Neural cell (in vitro differentiated cells): Measurements from ENCODE around the gene PPP2R3A. TPM values are rescaled to one million over a fixed set of nuclear protein-coding genes. Genes with fewer than 3 reads are reported as not detected.

Source experiments
- H2AFZ ChIP-seq: fragments of 200-600, 300-800 bp; sonication (generic), shearing (Covaris generic); 2 replicates; pipeline ENCODE4 v1.6.0; 2014; ENCODE audit warnings: low read depth, mild to moderate bottlenecking, antibody characterized with exemption, low read length, moderate library complexity
- H3F3A ChIP-seq: fragments of 200-600 bp; shearing (Covaris generic); 2 replicates; pipeline ENCODE4 v1.6.1; 2016; ENCODE audit warnings: mild to moderate bottlenecking, moderate library complexity, mixed read lengths, antibody characterized with exemption, low read length; ENCODE audit not compliant: insufficient read depth, poor library complexity, severe bottlenecking
- H3K27ac ChIP-seq: fragments of 200-600, 300-800 bp; sonication (generic), shearing (Covaris generic); 2 replicates; pipeline ENCODE4 v1.5.1; 2014; ENCODE audit warnings: mild to moderate bottlenecking, low read length, moderate library complexity
- H3K27me3 ChIP-seq: fragments of 300-800, 200-600 bp; sonication (generic), shearing (Covaris generic); 2 replicates; pipeline ENCODE4 v1.6.0; 2014; ENCODE audit warnings: mild to moderate bottlenecking, low read depth, low read length, moderate library complexity; ENCODE audit not compliant: insufficient read depth
- H3K36me3 ChIP-seq: fragments of 300-800, 200-600 bp; sonication (generic), shearing (Covaris generic); 2 replicates; pipeline ENCODE4 v1.5.1; 2014; ENCODE audit warnings: mild to moderate bottlenecking, antibody characterized with exemption, low read length, moderate library complexity; ENCODE audit not compliant: insufficient read depth
- H3K4me2 ChIP-seq: fragments of 300-800, 200-600 bp; sonication (generic), shearing (Covaris generic); 2 replicates; pipeline ENCODE4 v1.6.0; 2014; ENCODE audit warnings: mild to moderate bottlenecking, low read length
- H3K4me3 ChIP-seq: fragments of 300-800, 200-600 bp; sonication (generic), shearing (Covaris generic); 2 replicates; pipeline ENCODE4 v1.5.1; 2014; ENCODE audit warnings: mild to moderate bottlenecking, low read length, moderate library complexity
- H3K79me2 ChIP-seq: fragments of 200-600 bp; shearing (Covaris generic); replicated peaks from 2 replicates; pipeline ENCODE4 v1.6.0; 2014; ENCODE audit warnings: mild to moderate bottlenecking, low read length, moderate library complexity; ENCODE audit not compliant: insufficient read depth
- H3K9ac ChIP-seq: fragments of 300-800, 200-600 bp; sonication (generic), shearing (Covaris generic); 2 replicates; pipeline ENCODE4 v1.6.1; 2016; ENCODE audit warnings: mild to moderate bottlenecking, low read length, mixed read lengths
- H3K9me2 ChIP-seq: fragments of 200-600 bp; shearing (Covaris generic); 2 replicates; pipeline ENCODE4 v1.6.1; 2016; ENCODE audit warnings: mild to moderate bottlenecking, low read length, mixed read lengths; ENCODE audit not compliant: insufficient read depth
- H3K9me3 ChIP-seq: fragments of 200-600, 300-800 bp; sonication (generic), shearing (Covaris generic); 2 replicates; pipeline ENCODE4 v1.6.1; 2016; ENCODE audit warnings: mild to moderate bottlenecking, mixed run types, low read length, moderate library complexity, mixed read lengths
- H4K20me1 ChIP-seq: fragments of 200-600 bp; shearing (Covaris generic); 2 replicates; pipeline ENCODE4 v1.6.1; 2016; ENCODE audit warnings: mild to moderate bottlenecking, mixed run types; ENCODE audit not compliant: insufficient read depth
- EP300 ChIP-seq: fragments of 450-650 bp; conservative IDR thresholded peaks from 2 replicates; pipeline ENCODE4 v1.6.1; 2014; ENCODE audit warnings: antibody characterized with exemption, mild to moderate bottlenecking, moderate library complexity; ENCODE audit not compliant: poor library complexity, severe bottlenecking
- EZH2 ChIP-seq: fragments of 200-600, 300-800 bp; shearing (Covaris generic), sonication (generic); IDR thresholded peaks from 2 replicates; pipeline ENCODE4 v1.6.1; 2014; ENCODE audit warnings: antibody characterized with exemption, low read length, borderline replicate concordance, mild to moderate bottlenecking; ENCODE audit not compliant: insufficient read depth, poor library complexity, severe bottlenecking
- MXI1 ChIP-seq: fragments of 450-650 bp; conservative IDR thresholded peaks from 2 replicates; pipeline ENCODE4 v1.6.1; 2014; ENCODE audit warnings: antibody characterized with exemption, mild to moderate bottlenecking; ENCODE audit not compliant: poor library complexity, severe bottlenecking
- POLR2AphosphoS5 ChIP-seq: IDR thresholded peaks from 2 replicates; pipeline ENCODE4 v1.6.1; 2012
- RAD21 ChIP-seq: fragments of 450-650 bp; conservative IDR thresholded peaks from 2 replicates; pipeline ENCODE4 v1.6.1; 2014; ENCODE audit warnings: antibody characterized with exemption, mild to moderate bottlenecking, moderate library complexity
- REST ChIP-seq: IDR thresholded peaks from 2 replicates; pipeline ENCODE4 v1.6.1; 2012; ENCODE audit warnings: borderline replicate concordance
- SMC3 ChIP-seq: fragments of 450-650 bp; conservative IDR thresholded peaks from 2 replicates; pipeline ENCODE4 v1.6.1; 2014; ENCODE audit warnings: antibody characterized with exemption, mild to moderate bottlenecking, moderate library complexity; ENCODE audit not compliant: poor library complexity
- TAF1 ChIP-seq: IDR thresholded peaks from 2 replicates; pipeline ENCODE4 v1.6.1; 2012; ENCODE audit warnings: low read depth
- polyA plus RNA-seq: library from polyadenylated mRNA; depleted of rRNA; stranded (reverse); fragments of >200 nt; gene quantifications from 2 replicates; pipeline ENCODE4 v1.2.3, GENCODE V29; 2014
- TF ChIP-seq, protein P1 (sequence below): fragments of 450-650 bp; IDR thresholded peaks from 2 replicates; pipeline ENCODE4 v1.5.1; 2014; ENCODE audit warnings: antibody characterized with exemption, mild to moderate bottlenecking, moderate library complexity; ENCODE audit not compliant: poor library complexity, severe bottlenecking

Gene PPP2R3A
- polyA plus RNA-seq, 1 donor from 2014 or later: 17.9 TPM

DNA sequence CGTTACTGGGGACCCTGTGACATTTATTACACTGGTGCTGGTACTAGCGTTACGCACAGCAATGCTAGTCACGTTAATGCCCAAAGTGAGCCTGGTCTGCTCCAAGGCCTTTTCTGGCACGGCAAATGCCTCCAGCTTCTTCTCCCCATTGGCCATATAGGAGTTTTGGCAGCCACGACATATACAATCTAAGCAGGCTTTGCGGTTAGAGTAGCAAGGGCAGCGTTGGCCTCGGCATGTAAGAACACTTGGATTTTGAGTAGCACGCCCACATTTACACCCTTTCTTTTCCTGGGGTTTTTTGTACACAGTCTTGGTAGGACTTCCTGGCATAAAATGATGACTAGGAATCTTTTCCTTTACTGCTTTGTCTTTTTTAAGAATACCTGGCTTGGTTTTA is 185.7 kb downstream of the PPP2R3A start:
- Histone ChIP-seq H3F3A (no peaks in the 10 kb centered on the region), H3K4me2 (no peak overlapping the region), H3K9me3 (no peaks in the 10 kb centered on the region), H3K79me2 (peaks cover 62% of the 10 kb centered on the region), H2AFZ (no peak overlapping the region), H3K27me3 (no peaks in the 10 kb centered on the region), H3K4me3 (no peak overlapping the region), H3K36me3 (peaks cover 16% of the 10 kb centered on the region), H4K20me1 (no peaks in the 10 kb centered on the region), H3K27ac (no peak overlapping the region), H3K9me2 (no peaks in the 10 kb centered on the region), H3K9ac (no peak overlapping the region)
- TF ChIP-seq RAD21 (no peak), EZH2 (no peak), MXI1 (no peak), REST (no peak), TAF1 (no peak), SMC3 (no peak), EP300 (no peak), POLR2AphosphoS5 (no peak)
- TF ChIP-seq, protein P1, sequence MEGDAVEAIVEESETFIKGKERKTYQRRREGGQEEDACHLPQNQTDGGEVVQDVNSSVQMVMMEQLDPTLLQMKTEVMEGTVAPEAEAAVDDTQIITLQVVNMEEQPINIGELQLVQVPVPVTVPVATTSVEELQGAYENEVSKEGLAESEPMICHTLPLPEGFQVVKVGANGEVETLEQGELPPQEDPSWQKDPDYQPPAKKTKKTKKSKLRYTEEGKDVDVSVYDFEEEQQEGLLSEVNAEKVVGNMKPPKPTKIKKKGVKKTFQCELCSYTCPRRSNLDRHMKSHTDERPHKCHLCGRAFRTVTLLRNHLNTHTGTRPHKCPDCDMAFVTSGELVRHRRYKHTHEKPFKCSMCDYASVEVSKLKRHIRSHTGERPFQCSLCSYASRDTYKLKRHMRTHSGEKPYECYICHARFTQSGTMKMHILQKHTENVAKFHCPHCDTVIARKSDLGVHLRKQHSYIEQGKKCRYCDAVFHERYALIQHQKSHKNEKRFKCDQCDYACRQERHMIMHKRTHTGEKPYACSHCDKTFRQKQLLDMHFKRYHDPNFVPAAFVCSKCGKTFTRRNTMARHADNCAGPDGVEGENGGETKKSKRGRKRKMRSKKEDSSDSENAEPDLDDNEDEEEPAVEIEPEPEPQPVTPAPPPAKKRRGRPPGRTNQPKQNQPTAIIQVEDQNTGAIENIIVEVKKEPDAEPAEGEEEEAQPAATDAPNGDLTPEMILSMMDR: no peak

DNA sequence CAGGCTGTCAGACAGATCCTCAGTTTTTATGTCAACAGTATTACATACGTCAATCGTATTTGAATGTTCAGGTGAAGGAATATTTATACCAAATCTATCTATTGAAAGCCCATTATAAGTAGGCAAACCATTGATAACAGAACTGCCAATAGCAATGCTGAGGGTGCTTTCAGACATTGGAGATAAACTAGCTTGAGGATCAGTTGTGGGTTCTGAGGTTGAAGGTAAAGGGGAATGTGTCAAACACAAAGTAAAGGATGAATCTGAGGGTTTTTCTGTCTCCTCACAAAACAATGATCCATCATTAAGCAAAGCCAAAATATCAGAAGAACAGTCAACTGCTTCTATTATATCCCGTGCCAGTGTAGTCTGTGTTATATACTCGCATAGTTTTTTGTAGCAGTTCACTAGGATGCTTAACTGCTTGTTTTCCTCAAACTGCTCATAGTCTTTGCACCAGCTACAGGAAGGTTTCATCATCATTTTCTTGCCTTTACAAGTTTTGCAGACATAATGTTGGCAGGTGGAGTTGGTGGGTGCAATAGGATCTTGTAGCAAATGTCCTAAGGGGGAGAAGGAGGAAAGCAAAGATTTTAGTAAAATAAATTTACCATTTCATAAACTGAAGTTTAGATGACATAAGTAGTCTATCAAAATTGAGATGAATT is 186.8 kb downstream of the PPP2R3A start:
- Histone ChIP-seq H3K27ac (no peak overlapping the region), H3K9me2 (no peaks in the 10 kb centered on the region), H4K20me1 (no peaks in the 10 kb centered on the region), H3K36me3 (peaks cover 16% of the 10 kb centered on the region), H3F3A (no peaks in the 10 kb centered on the region), H3K9ac (no peak overlapping the region), H3K4me3 (no peak overlapping the region), H2AFZ (no peak overlapping the region), H3K4me2 (no peak overlapping the region), H3K27me3 (no peaks in the 10 kb centered on the region), H3K9me3 (no peaks in the 10 kb centered on the region), H3K79me2 (peaks cover 68% of the 10 kb centered on the region)
- no peak for TF ChIP-seq TAF1
